Measurements from ENCODE around the gene TEC. TPM values are rescaled to one million over a fixed set of nuclear protein-coding genes. Genes with fewer than 3 reads are reported as not detected.
A peak's percentile ranks its signal among the peaks of the same experiment; 100 is the strongest.

TEC gene
- total and polyA plus RNA-seq, 7 donors: 0.80 to 2.0 (median 0.92) TPM

GRCh38 chr4:48269861-48270522, 354 bp upstream of the TEC start:
- ATAC-seq: peak; percentile 98

GRCh38 chr4:48267574-48267973, 2.1 kb downstream of the TEC start:
- no peak overlapping the region for H3K27ac ChIP-seq
- intact Hi-C loops (cut with DNase I): no loop called here
- DNase-seq: no peak
- ATAC-seq: no peak
- H3K27me3 ChIP-seq (ENCODE audit: insufficient read depth in 3 of 3, low read length in 2 of 3): no peaks in the 10 kb centered on the region
- no peak for TF ChIP-seq CTCF (IDR thresholded peaks at IDR 0.05)
- no peak overlapping the region for H3K4me3 ChIP-seq
- WGBS, 3 donors: 64 to 96% (median 84%) methylated on average over 3 of the region's 3 CpGs
- no peaks in the 10 kb centered on the region for H3K9me3 ChIP-seq
- peaks cover 6% of the 10 kb centered on the region for H3K4me1 ChIP-seq
- H3K36me3 ChIP-seq (ENCODE audit: insufficient read depth in 1 of 2, low read depth in 1 of 2): no peaks in the 10 kb centered on the region

More at GRCh38 chr4:48269861-48270522, 354 bp upstream of the TEC start:
- Histone ChIP-seq H3K9me3 (no peaks in the 10 kb centered on the region), H3K4me1 (peaks cover 6% of the 10 kb centered on the region), H3K4me3 (peak overlapping the region; percentile 82), H3K27me3 (ENCODE audit: insufficient read depth in 3 of 3, low read length in 2 of 3) (no peaks in the 10 kb centered on the region), H3K36me3 (ENCODE audit: insufficient read depth in 1 of 2, low read depth in 1 of 2) (no peaks in the 10 kb centered on the region), H3K27ac (peak overlapping the region; percentile 90)
- TF ChIP-seq CTCF (IDR thresholded peaks at IDR 0.05): peak; percentile 12
- peak; percentile 94 to 95 for DNase-seq
- intact Hi-C loops (cut with DNase I): loop anchor here in 1 of 2 donors (10.0 kb wide), 2 partner anchors 95 to 355 kb away; partner anchors contain the start of gene NFXL1
- WGBS, 3 donors: 3 to 4% (median 4%) methylated on average over 29 to 41 of the region's 41 CpGs

- Histone ChIP-seq H3K9me3 (no peaks in the 10 kb centered on the region), H3K4me1 (peaks cover 6% of the 10 kb centered on the region), H3K27me3 (ENCODE audit: insufficient read depth in 3 of 3, low read length in 2 of 3) (no peaks in the 10 kb centered on the region), H3K36me3 (ENCODE audit: insufficient read depth in 1 of 2, low read depth in 1 of 2) (no peaks in the 10 kb centered on the region), H3K27ac (no peak overlapping the region), H3K4me3 (no peak overlapping the region)
- DNase-seq: no peak
- ATAC-seq: no peak
- TF ChIP-seq CTCF (IDR thresholded peaks at IDR 0.05): no peak
- 85 to 89% (median 85%) methylated on average over 4 of the region's 4 CpGs for WGBS, 3 donors
- intact Hi-C loops (cut with DNase I): no loop called here
Measured at GRCh38 chr4:48266781-48267180, 2.9 kb downstream of the TEC start.

- Histone ChIP-seq H3K4me3 (no peak overlapping the region), H3K27me3 (ENCODE audit: insufficient read depth in 3 of 3, low read length in 2 of 3) (no peaks in the 10 kb centered on the region), H3K9me3 (no peaks in the 10 kb centered on the region), H3K4me1 (no peaks in the 10 kb centered on the region), H3K36me3 (ENCODE audit: insufficient read depth in 1 of 2, low read depth in 1 of 2) (no peaks in the 10 kb centered on the region), H3K27ac (no peak overlapping the region)
- ATAC-seq: no peak
- intact Hi-C loops (cut with DNase I): no loop called here
- no peak for DNase-seq
- 75 to 81% (median 78%) methylated on average over 3 of the region's 3 CpGs for WGBS, 3 donors
- TF ChIP-seq CTCF (IDR thresholded peaks at IDR 0.05): no peak
Measured at GRCh38 chr4:48262926-48263325, 6.7 kb downstream of the TEC start.

- WGBS, 3 donors: 77 to 85% (median 83%) methylated on average over 2 of the region's 2 CpGs
- ATAC-seq: no peak
- Histone ChIP-seq H3K27me3 (ENCODE audit: insufficient read depth in 3 of 3, low read length in 2 of 3) (no peaks in the 10 kb centered on the region), H3K4me3 (no peak overlapping the region), H3K9me3 (no peaks in the 10 kb centered on the region), H3K36me3 (ENCODE audit: insufficient read depth in 1 of 2, low read depth in 1 of 2) (no peaks in the 10 kb centered on the region), H3K4me1 (no peaks in the 10 kb centered on the region), H3K27ac (no peak overlapping the region)
- DNase-seq: no peak
- intact Hi-C loops (cut with DNase I): no loop called here
- no peak for TF ChIP-seq CTCF (IDR thresholded peaks at IDR 0.05)
Measured at GRCh38 chr4:48262484-48262883, 7.2 kb downstream of the TEC start.

Data from psoas muscle (tissue), 8 donors.